VCaP (cell line): ENCODE measurements around the gene NDUFS4.

Experiments
- H3K27ac ChIP-seq: fragments of 450-650 bp; 2 replicates; pipeline ENCODE4 v1.5.1; 2017
- CTCF ChIP-seq: fragments of 450-650 bp; conservative IDR thresholded peaks from 2 replicates; pipeline ENCODE4 v1.5.1; 2017; ENCODE audit warnings: mild to moderate bottlenecking, moderate library complexity

The NDUFS4 gene

GRCh38 chr5:53667621-53668020, 107.2 kb downstream of the NDUFS4 start:
- no peak for TF ChIP-seq CTCF
- H3K27ac ChIP-seq: no peak overlapping the region

GRCh38 chr5:53671447-53671846, 111.0 kb downstream of the NDUFS4 start:
- H3K27ac ChIP-seq: no peak overlapping the region
- no peak for TF ChIP-seq CTCF

- no peak for TF ChIP-seq CTCF
- no peak overlapping the region for H3K27ac ChIP-seq
Observed at GRCh38 chr5:53674121-53674520, 113.7 kb downstream of the NDUFS4 start.

- no peak overlapping the region for H3K27ac ChIP-seq
- no peak for TF ChIP-seq CTCF
Observed at GRCh38 chr5:53677632-53678031, 117.2 kb downstream of the NDUFS4 start.

- no peak overlapping the region for H3K27ac ChIP-seq
- TF ChIP-seq CTCF: no peak
Observed at GRCh38 chr5:53678981-53679660, 118.7 kb downstream of the NDUFS4 start.

- no peak overlapping the region for H3K27ac ChIP-seq
- no peak for TF ChIP-seq CTCF
Observed at GRCh38 chr5:53681079-53681478, 120.6 kb downstream of the NDUFS4 start.

GRCh38 chr5:53691014-53691413, 130.6 kb downstream of the NDUFS4 start:
- no peak for TF ChIP-seq CTCF
- no peak overlapping the region for H3K27ac ChIP-seq
